ENCODE measurements around the gene HOXA3. TPM values are rescaled to one million over a fixed set of nuclear protein-coding genes. Genes with fewer than 3 reads are reported as not detected.

The HOXA3 gene
- total and polyA plus RNA-seq, 9 of the 15 experiments (the other 6 are each of a cell fraction or from before 2014, with no cell fraction given), result 0.04 to 0.13 TPM; not detected in 7

GRCh38 chr7:27176524-27176845 is 24.1 kb upstream of the HOXA3 start:
- ATAC-seq (no peak), DNase-seq (ENCODE audit: extremely low read depth in 1 of 4, low spot score in 3 of 4) (no peak), FAIRE-seq (no peak)
- peaks cover 0 to 7% of the 10 kb centered on the region in 2 experiments; a peak in 1 of 5 replicates for H3K4me1 ChIP-seq (replicated peaks in 1 of 2; ENCODE audit: control insufficient read depth in 2 of 2, insufficient read depth in 2 of 2, low read length in 2 of 2)
- ChIA-PET POLR2A (no interaction called here), CTCF (ENCODE audit: low intra/inter-chr PET ratio) (no interaction called here)
- intact Hi-C loops (cut with micrococcal nuclease) (no loop called here), in situ Hi-C loops (cut with MboI) (no loop called here)
- no peak overlapping the region for H3K27ac ChIP-seq (ENCODE audit: extremely low read depth, low read depth, low read length)
- H3K9me3 ChIP-seq (replicated peaks; ENCODE audit: control insufficient read depth, insufficient read depth, low read depth, low read length), result no peaks in the 10 kb centered on the region; the same call in 1 of the 2 replicates
- no peaks in the 10 kb centered on the region for H3K36me3 ChIP-seq (ENCODE audit: control insufficient read depth, insufficient read depth, low read length)
- H3K27me3 ChIP-seq (ENCODE audit: control insufficient read depth in 2 of 2, insufficient read depth in 2 of 2, low read length in 2 of 2), result peaks cover 27 to 74% of the 10 kb centered on the region in 2 experiments
- H3K79me2 ChIP-seq (ENCODE audit: control insufficient read depth, insufficient read depth, low read length), result no peaks in the 10 kb centered on the region
- no peak overlapping the region for H3K9ac ChIP-seq (ENCODE audit: insufficient read depth in 1 of 2, low read depth in 2 of 2, low read length in 2 of 2)
- no peaks in the 10 kb centered on the region for H3K9me1 ChIP-seq (ENCODE audit: control insufficient read depth, insufficient read depth, low read length)
- no peak overlapping the region for H2AFZ ChIP-seq (ENCODE audit: low read depth, low read length)
- H3K4me2 ChIP-seq (ENCODE audit: insufficient read depth, low read length), result no peak overlapping the region
- no peak overlapping the region for H3K4me3 ChIP-seq
- no peaks in the 10 kb centered on the region for H4K20me1 ChIP-seq (replicated peaks; ENCODE audit: control insufficient read depth, insufficient read depth, low read length)
- WGBS (ENCODE audit: insufficient coverage, low coverage, missing lambda C conversion rate), result 0% methylated on average over 3 of the region's 3 CpGs
- BruUV-seq (replicated peaks), result no TSS peak
- TF ChIP-seq BCOR (IDR thresholded peaks at IDR 0.05) (no peak), RB1 (IDR thresholded peaks at IDR 0.05; ENCODE audit: low read depth) (no peak), ZNF24 (IDR thresholded peaks at IDR 0.05) (no peak), ARID3A (IDR thresholded peaks at IDR 0.05; ENCODE audit: borderline replicate concordance, low read depth, low read length) (no peak), MED1 (CRISPR knock-in tag; IDR thresholded peaks at IDR 0.05; ENCODE audit: borderline replicate concordance) (no peak), RHOXF2B (CRISPR knock-in tag; conservative IDR thresholded peaks at IDR 0.05) (no peak), E2F6 (IDR thresholded peaks at IDR 0.05; ENCODE audit: borderline replicate concordance in 1 of 2, extremely low read depth in 1 of 2, insufficient read depth in 1 of 2, insufficient read length in 1 of 2, low read depth in 1 of 2, low read length in 1 of 2, poor library complexity in 1 of 2, severe bottlenecking in 1 of 2) (no peak), SNIP1 (IDR thresholded peaks at IDR 0.05; ENCODE audit: low read depth) (no peak), CREB5 (CRISPR knock-in tag; IDR thresholded peaks at IDR 0.05) (no peak), CCAR2 (IDR thresholded peaks at IDR 0.05; ENCODE audit: low read depth, low read length) (no peak), CEBPG (CRISPR knock-in tag; IDR thresholded peaks at IDR 0.05) (no peak), CEBPG (tag; conservative IDR thresholded peaks at IDR 0.05 in 1 of 2, IDR thresholded peaks at IDR 0.05 in 1 of 2) (no peak), ETV6 (IDR thresholded peaks at IDR 0.05; ENCODE audit: borderline replicate concordance in 1 of 2, low read depth in 2 of 2, low read length in 1 of 2) (no peak), ETV6 (CRISPR knock-in tag; IDR thresholded peaks at IDR 0.05; ENCODE audit: borderline replicate concordance) (no peak), TAF7 (tag; IDR thresholded peaks at IDR 0.05) (no peak), FOXK1 (CRISPR knock-in tag; IDR thresholded peaks at IDR 0.05; ENCODE audit: borderline replicate concordance) (no peak), ZBTB8A (IDR thresholded peaks at IDR 0.05; ENCODE audit: partially characterized antibody) (no peak), HMGXB4 (CRISPR knock-in tag; IDR thresholded peaks at IDR 0.05) (no peak)

Data from K562 (cell line).